NCI-H510A treated with DMSO at 0.1 percent for 48 hours (cell line): ENCODE results near the gene SPIRE2.
"Not testable (repeated sequence)": the region's sequence is repeated elsewhere in the genome, so short reads cannot be mapped to it uniquely, and the experiment has no call there.

Experiments
- DNase-seq: peaks from one replicate; lab custom pipeline; 2025; lab: John Stamatoyannopoulos, UW

SPIRE2 gene

GRCh38 chr16:89828199-89828869 is at the start of gene SPIRE2:
Gene SPIRE2, plus strand, starts transcription at chr16:89828475. Its CDS starts 76 bp downstream, at chr16:89828551.
- DNase-seq: no peak

- no peak for DNase-seq
Measured at GRCh38 chr16:89779231-89779908, 48.9 kb upstream of the SPIRE2 start.

- no peak for DNase-seq
Measured at GRCh38 chr16:89779909-89780305, 48.4 kb upstream of the SPIRE2 start.

GRCh38 chr16:89782489-89782888 is 45.8 kb upstream of the SPIRE2 start:
- DNase-seq: no peak

- not testable (repeated sequence) for DNase-seq
Measured at GRCh38 chr16:89783952-89784351, 44.3 kb upstream of the SPIRE2 start.

- no peak for DNase-seq
Measured at GRCh38 chr16:89784406-89784805, 43.9 kb upstream of the SPIRE2 start.

GRCh38 chr16:89785523-89786155 is 42.6 kb upstream of the SPIRE2 start:
- DNase-seq: no peak

- no peak for DNase-seq
Measured at GRCh38 chr16:89786474-89787364, 41.6 kb upstream of the SPIRE2 start.

- DNase-seq: no peak
Measured at GRCh38 chr16:89787365-89787805, 40.9 kb upstream of the SPIRE2 start.

GRCh38 chr16:89791278-89791995 is 36.8 kb upstream of the SPIRE2 start:
- DNase-seq: no peak

- not testable (repeated sequence) for DNase-seq
Measured at GRCh38 chr16:89793092-89793491, 35.2 kb upstream of the SPIRE2 start.

- no peak for DNase-seq
Measured at GRCh38 chr16:89793955-89794354, 34.3 kb upstream of the SPIRE2 start.

- DNase-seq: no peak
Measured at GRCh38 chr16:89795676-89796075, 32.6 kb upstream of the SPIRE2 start.

- no peak for DNase-seq
Measured at GRCh38 chr16:89796104-89796503, 32.2 kb upstream of the SPIRE2 start.

- no peak for DNase-seq
Measured at GRCh38 chr16:89798126-89798525, 30.1 kb upstream of the SPIRE2 start.

GRCh38 chr16:89798832-89799370 is 29.4 kb upstream of the SPIRE2 start:
- no peak for DNase-seq

- no peak for DNase-seq
Measured at GRCh38 chr16:89801800-89802199, 26.5 kb upstream of the SPIRE2 start.

GRCh38 chr16:89805136-89805905 is 23.0 kb upstream of the SPIRE2 start:
- DNase-seq: no peak

GRCh38 chr16:89806589-89807193 is 21.6 kb upstream of the SPIRE2 start:
- not testable (repeated sequence) for DNase-seq

GRCh38 chr16:89808475-89808874 is 19.8 kb upstream of the SPIRE2 start:
- no peak for DNase-seq
